WTC11 (cell line): ENCODE data around the gene DNAH7. TPM values are rescaled to one million over a fixed set of nuclear protein-coding genes. Genes with fewer than 3 reads are reported as not detected.
A peak's percentile ranks its signal among the peaks of the same experiment; 100 is the strongest.

Experiments
- ATAC-seq: fragments of 200-7000 bp; cut with Tn5 transposase; 2 replicates; pipeline ENCODE4 v1.10.0; 2021; ENCODE audit warnings: mild to moderate bottlenecking, moderate library complexity
- CTCF ChIA-PET: fragments of 300-600 bp; sonication (Branson Sonifier 250); formaldehyde crosslinking; loops from one replicate; lab custom pipeline; 2021; ENCODE audit warnings: antibody characterized with exemption; lab: Charles Lee
- POLR2A ChIA-PET: fragments of 350-600 bp; sonication (Branson Sonifier 250); formaldehyde crosslinking; loops from one replicate; lab custom pipeline; 2021; ENCODE audit warnings: antibody characterized with exemption; lab: Charles Lee
- DNase-seq: peaks from one replicate; pipeline ENCODE4 v3.0.0; 2021; ENCODE audit warnings: low spot score
- H3K27ac Mint-ChIP-seq: 2 replicates; pipeline ENCODE4 v1.8.0; 2021; ENCODE audit warnings: mixed read lengths
- H3K27me3 Mint-ChIP-seq: 2 replicates; pipeline ENCODE4 v1.8.0; 2021; ENCODE audit warnings: low read depth, mild to moderate bottlenecking, moderate library complexity, mixed read lengths
- H3K36me3 Mint-ChIP-seq: 2 replicates; pipeline ENCODE4 v1.8.0; 2021; ENCODE audit warnings: mixed read lengths
- H3K4me1 Mint-ChIP-seq: 2 replicates; pipeline ENCODE4 v1.8.0; 2022; ENCODE audit warnings: mixed read lengths
- H3K4me3 Mint-ChIP-seq: 2 replicates; pipeline ENCODE4 v1.8.0; 2021; ENCODE audit warnings: mild to moderate bottlenecking, moderate library complexity, mixed read lengths
- H3K9me3 Mint-ChIP-seq: 2 replicates; pipeline ENCODE4 v1.8.0; 2021; ENCODE audit warnings: mixed read lengths
- ATF3 ChIP-seq: sonication (generic); formaldehyde crosslinking; conservative IDR thresholded peaks from 2 replicates; pipeline ENCODE4 v1.8.1; 2022; ENCODE audit warnings: mild to moderate bottlenecking, missing genetic modification reagents
- ERG ChIP-seq: fragments of 250-450 bp; sonication (Bioruptor Pico); IDR thresholded peaks from 2 replicates; pipeline ENCODE4 v1.8.0; 2021; ENCODE audit warnings: mild to moderate bottlenecking
- FOXK1 ChIP-seq: sonication (generic); formaldehyde crosslinking; IDR thresholded peaks from 2 replicates; pipeline ENCODE4 v1.8.0; 2022; ENCODE audit warnings: mild to moderate bottlenecking, moderate library complexity, missing genetic modification reagents
- JUN ChIP-seq: sonication (generic); formaldehyde crosslinking; IDR thresholded peaks from 2 replicates; pipeline ENCODE4 v1.8.0; 2023; ENCODE audit warnings: mild to moderate bottlenecking, missing genetic modification reagents
- MXD4 ChIP-seq: fragments of 250-450 bp; sonication (Bioruptor Pico); IDR thresholded peaks from 2 replicates; pipeline ENCODE4 v1.8.0; 2021; ENCODE audit warnings: mild to moderate bottlenecking, moderate library complexity, borderline replicate concordance
- MYBL2 ChIP-seq: sonication (generic); formaldehyde crosslinking; IDR thresholded peaks from 2 replicates; pipeline ENCODE4 v1.8.1; 2023; ENCODE audit warnings: mild to moderate bottlenecking, moderate library complexity, missing genetic modification reagents
- NR1H2 ChIP-seq: sonication (generic); formaldehyde crosslinking; IDR thresholded peaks from 2 replicates; pipeline ENCODE4 v1.9.0; 2021; ENCODE audit warnings: mild to moderate bottlenecking, moderate library complexity, missing genetic modification reagents
- NR3C1 ChIP-seq: sonication (generic); formaldehyde crosslinking; conservative IDR thresholded peaks from 2 replicates; pipeline ENCODE4 v1.8.1; 2023; ENCODE audit warnings: low read depth, mild to moderate bottlenecking, missing genetic modification reagents
- PREB ChIP-seq: sonication (generic); formaldehyde crosslinking; IDR thresholded peaks from 2 replicates; pipeline ENCODE4 v1.8.1; 2022; ENCODE audit warnings: mild to moderate bottlenecking, missing genetic modification reagents, moderate library complexity, borderline replicate concordance
- SMAD4 ChIP-seq: sonication (generic); formaldehyde crosslinking; IDR thresholded peaks from 2 replicates; pipeline ENCODE4 v1.8.0; 2022; ENCODE audit warnings: mild to moderate bottlenecking, missing genetic modification reagents
- TEAD1 ChIP-seq: sonication (generic); formaldehyde crosslinking; IDR thresholded peaks from 2 replicates; pipeline ENCODE4 v1.8.0; 2022; ENCODE audit warnings: mild to moderate bottlenecking, missing genetic modification reagents
- ZNF281 ChIP-seq: sonication (generic); formaldehyde crosslinking; IDR thresholded peaks from 2 replicates; pipeline ENCODE4 v1.8.0; 2023; ENCODE audit warnings: mild to moderate bottlenecking, missing genetic modification reagents
- ZNF317 ChIP-seq: sonication (generic); formaldehyde crosslinking; IDR thresholded peaks from 2 replicates; pipeline ENCODE4 v1.8.1; 2023; ENCODE audit warnings: low read depth, mild to moderate bottlenecking, moderate library complexity, missing genetic modification reagents, borderline replicate concordance
- ZNF396 ChIP-seq: fragments of 250-450 bp; sonication (Bioruptor Pico); IDR thresholded peaks from 2 replicates; pipeline ENCODE4 v1.8.0; 2021; ENCODE audit warnings: mild to moderate bottlenecking, moderate library complexity, borderline replicate concordance
- total RNA-seq: library from RNA; stranded (reverse); gene quantifications from 3 replicates; pipeline ENCODE4 v1.2.3, GENCODE V29; 2021
- TF ChIP-seq, protein P1 (sequence below): sonication (generic); formaldehyde crosslinking; IDR thresholded peaks from 2 replicates; pipeline ENCODE4 v1.8.0; 2022; ENCODE audit warnings: missing genetic modification reagents
- TF ChIP-seq, protein P2 (sequence below): fragments of 250-450 bp; sonication (Bioruptor Pico); IDR thresholded peaks from 2 replicates; pipeline ENCODE4 v2.1.2; 2022; ENCODE audit warnings: mild to moderate bottlenecking, moderate library complexity
- TF ChIP-seq, protein P3 (sequence below): sonication (generic); formaldehyde crosslinking; IDR thresholded peaks from 2 replicates; pipeline ENCODE4 v1.8.1; 2023; ENCODE audit warnings: mild to moderate bottlenecking, missing genetic modification reagents, borderline replicate concordance

DNAH7 gene
- total RNA-seq, 1 experiment from 2014 or later, result 0.04 TPM

DNA sequence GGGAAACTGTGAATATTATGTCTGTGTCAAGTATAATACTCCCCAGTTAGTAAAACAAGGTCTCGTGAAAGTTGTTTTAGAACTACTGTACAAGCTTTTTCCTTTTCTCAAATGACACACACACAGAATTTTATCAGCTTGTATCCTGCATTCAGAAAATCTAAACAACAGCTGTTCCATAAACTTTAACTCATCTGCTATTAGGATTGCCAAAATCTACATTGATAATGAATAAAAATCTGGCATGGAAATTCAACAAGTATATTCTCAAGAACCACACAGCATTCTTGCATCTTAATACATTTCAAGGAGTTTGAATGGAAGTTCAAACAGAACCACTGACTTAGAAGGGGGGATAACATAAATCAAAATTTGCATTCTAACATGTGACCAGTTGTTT, 260.4 kb downstream of the DNAH7 start (continued):
- TF ChIP-seq ZNF281 (no peak), JUN (CRISPR knock-in tag) (no peak)

DNA sequence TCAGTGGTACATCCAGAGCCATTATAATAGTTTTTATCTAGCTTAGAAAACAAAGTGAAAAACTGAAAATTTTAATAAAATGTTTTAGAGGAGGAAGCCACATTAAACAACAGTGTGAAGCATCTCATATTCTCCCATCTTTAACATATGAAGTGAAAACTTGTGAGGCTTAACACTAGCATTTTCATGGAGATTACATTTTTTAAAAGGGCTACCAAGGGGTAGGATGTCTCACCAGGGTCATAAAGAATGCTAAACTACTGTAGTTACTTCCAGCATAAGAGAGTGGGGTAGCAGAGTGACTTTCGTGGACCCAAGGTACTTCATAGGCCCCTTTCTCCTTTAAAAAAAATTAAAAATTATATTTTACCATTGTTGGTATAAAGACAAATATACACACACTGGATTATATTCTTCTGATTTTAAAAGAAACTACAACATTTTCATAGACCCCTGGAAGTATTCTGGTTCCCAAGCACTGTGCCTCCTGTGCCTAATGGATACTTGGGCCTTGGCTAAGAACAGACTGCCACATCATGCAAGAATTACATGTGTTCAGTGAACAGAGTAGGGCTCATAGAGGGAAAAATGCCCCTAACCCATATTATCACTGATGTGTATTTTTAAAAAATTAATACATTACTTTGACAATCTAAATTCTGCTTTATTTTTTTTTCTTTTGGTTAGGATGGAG, 263.2 kb downstream of the DNAH7 start:
- Mint-ChIP-seq H3K4me1 (peaks cover 61% of the 10 kb centered on the region), H3K36me3 (no peaks in the 10 kb centered on the region), H3K27me3 (no peaks in the 10 kb centered on the region), H3K4me3 (no peak overlapping the region; the same call in 1 of the 2 replicates), H3K27ac (no peak overlapping the region), H3K9me3 (no peaks in the 10 kb centered on the region)
- CTCF ChIA-PET, result no interaction called here
- POLR2A ChIA-PET, result no interaction called here
- ATAC-seq, result peak; percentile 90
- DNase-seq, result no peak
- TF ChIP-seq, protein P1, sequence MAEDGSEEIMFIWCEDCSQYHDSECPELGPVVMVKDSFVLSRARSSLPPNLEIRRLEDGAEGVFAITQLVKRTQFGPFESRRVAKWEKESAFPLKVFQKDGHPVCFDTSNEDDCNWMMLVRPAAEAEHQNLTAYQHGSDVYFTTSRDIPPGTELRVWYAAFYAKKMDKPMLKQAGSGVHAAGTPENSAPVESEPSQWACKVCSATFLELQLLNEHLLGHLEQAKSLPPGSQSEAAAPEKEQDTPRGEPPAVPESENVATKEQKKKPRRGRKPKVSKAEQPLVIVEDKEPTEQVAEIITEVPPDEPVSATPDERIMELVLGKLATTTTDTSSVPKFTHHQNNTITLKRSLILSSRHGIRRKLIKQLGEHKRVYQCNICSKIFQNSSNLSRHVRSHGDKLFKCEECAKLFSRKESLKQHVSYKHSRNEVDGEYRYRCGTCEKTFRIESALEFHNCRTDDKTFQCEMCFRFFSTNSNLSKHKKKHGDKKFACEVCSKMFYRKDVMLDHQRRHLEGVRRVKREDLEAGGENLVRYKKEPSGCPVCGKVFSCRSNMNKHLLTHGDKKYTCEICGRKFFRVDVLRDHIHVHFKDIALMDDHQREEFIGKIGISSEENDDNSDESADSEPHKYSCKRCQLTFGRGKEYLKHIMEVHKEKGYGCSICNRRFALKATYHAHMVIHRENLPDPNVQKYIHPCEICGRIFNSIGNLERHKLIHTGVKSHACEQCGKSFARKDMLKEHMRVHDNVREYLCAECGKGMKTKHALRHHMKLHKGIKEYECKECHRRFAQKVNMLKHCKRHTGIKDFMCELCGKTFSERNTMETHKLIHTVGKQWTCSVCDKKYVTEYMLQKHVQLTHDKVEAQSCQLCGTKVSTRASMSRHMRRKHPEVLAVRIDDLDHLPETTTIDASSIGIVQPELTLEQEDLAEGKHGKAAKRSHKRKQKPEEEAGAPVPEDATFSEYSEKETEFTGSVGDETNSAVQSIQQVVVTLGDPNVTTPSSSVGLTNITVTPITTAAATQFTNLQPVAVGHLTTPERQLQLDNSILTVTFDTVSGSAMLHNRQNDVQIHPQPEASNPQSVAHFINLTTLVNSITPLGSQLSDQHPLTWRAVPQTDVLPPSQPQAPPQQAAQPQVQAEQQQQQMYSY (CRISPR knock-in tag), result no peak
- TF ChIP-seq ZNF396 (CRISPR knock-in tag), result no peak
- no peak for TF ChIP-seq NR3C1 (CRISPR knock-in tag)
- TF ChIP-seq MXD4 (CRISPR knock-in tag), result no peak
- TF ChIP-seq NR1H2, result no peak
- TF ChIP-seq PREB (CRISPR knock-in tag), result no peak
- TF ChIP-seq, protein P2, sequence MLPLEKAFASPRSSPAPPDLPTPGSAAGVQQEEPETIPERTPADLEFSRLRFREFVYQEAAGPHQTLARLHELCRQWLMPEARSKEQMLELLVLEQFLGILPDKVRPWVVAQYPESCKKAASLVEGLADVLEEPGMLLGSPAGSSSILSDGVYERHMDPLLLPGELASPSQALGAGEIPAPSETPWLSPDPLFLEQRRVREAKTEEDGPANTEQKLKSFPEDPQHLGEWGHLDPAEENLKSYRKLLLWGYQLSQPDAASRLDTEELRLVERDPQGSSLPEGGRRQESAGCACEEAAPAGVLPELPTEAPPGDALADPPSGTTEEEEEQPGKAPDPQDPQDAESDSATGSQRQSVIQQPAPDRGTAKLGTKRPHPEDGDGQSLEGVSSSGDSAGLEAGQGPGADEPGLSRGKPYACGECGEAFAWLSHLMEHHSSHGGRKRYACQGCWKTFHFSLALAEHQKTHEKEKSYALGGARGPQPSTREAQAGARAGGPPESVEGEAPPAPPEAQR, result no peak
- no peak for TF ChIP-seq ZNF317 (CRISPR knock-in tag)
- no peak for TF ChIP-seq TEAD1
- no peak for TF ChIP-seq JUN (CRISPR knock-in tag)
- no peak for TF ChIP-seq ATF3 (CRISPR knock-in tag)
- no peak for TF ChIP-seq SMAD4 (CRISPR knock-in tag)
- no peak for TF ChIP-seq FOXK1 (CRISPR knock-in tag)
- TF ChIP-seq, protein P3, sequence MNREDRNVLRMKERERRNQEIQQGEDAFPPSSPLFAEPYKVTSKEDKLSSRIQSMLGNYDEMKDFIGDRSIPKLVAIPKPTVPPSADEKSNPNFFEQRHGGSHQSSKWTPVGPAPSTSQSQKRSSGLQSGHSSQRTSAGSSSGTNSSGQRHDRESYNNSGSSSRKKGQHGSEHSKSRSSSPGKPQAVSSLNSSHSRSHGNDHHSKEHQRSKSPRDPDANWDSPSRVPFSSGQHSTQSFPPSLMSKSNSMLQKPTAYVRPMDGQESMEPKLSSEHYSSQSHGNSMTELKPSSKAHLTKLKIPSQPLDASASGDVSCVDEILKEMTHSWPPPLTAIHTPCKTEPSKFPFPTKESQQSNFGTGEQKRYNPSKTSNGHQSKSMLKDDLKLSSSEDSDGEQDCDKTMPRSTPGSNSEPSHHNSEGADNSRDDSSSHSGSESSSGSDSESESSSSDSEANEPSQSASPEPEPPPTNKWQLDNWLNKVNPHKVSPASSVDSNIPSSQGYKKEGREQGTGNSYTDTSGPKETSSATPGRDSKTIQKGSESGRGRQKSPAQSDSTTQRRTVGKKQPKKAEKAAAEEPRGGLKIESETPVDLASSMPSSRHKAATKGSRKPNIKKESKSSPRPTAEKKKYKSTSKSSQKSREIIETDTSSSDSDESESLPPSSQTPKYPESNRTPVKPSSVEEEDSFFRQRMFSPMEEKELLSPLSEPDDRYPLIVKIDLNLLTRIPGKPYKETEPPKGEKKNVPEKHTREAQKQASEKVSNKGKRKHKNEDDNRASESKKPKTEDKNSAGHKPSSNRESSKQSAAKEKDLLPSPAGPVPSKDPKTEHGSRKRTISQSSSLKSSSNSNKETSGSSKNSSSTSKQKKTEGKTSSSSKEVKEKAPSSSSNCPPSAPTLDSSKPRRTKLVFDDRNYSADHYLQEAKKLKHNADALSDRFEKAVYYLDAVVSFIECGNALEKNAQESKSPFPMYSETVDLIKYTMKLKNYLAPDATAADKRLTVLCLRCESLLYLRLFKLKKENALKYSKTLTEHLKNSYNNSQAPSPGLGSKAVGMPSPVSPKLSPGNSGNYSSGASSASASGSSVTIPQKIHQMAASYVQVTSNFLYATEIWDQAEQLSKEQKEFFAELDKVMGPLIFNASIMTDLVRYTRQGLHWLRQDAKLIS (CRISPR knock-in tag), result no peak
- TF ChIP-seq MYBL2 (CRISPR knock-in tag), result no peak
- TF ChIP-seq ERG (CRISPR knock-in tag), result no peak
